CD8-positive, alpha-beta memory T cell (primary cell): ENCODE measurements around the gene HS6ST3. TPM values are rescaled to one million over a fixed set of nuclear protein-coding genes. Genes with fewer than 3 reads are reported as not detected.

Experiments
- CTCF ChIA-PET: fragments of 350-600 bp; sonication (Branson Sonifier 250); formaldehyde crosslinking; loops from one replicate; lab custom pipeline; 2021; ENCODE audit warnings: antibody characterized with exemption; lab: Charles Lee
- POLR2A ChIA-PET: fragments of 350-600 bp; sonication (Branson Sonifier 250); formaldehyde crosslinking; loops from one replicate; lab custom pipeline; 2021; ENCODE audit warnings: antibody characterized with exemption; lab: Charles Lee
- DNase-seq, 5 donors: peaks; one replicate each; pipeline versions ENCODE4 v3.0.0 to v3.0.0-alpha.2; 2020 to 2022; ENCODE audit warnings: mixed read lengths in 1 of 5
- H3K27ac ChIP-seq: one replicate; pipeline ENCODE4 v1.7.0; 2013; ENCODE audit warnings: low read depth, mild to moderate bottlenecking, low read length, moderate library complexity
- H3K27me3 ChIP-seq: 2 replicates; pipeline ENCODE4 v1.7.0; 2013; ENCODE audit warnings: low read length, mild to moderate bottlenecking; ENCODE audit not compliant: insufficient read depth, poor library complexity, severe bottlenecking
- H3K36me3 ChIP-seq: 2 replicates; pipeline ENCODE4 v1.7.0; 2013; ENCODE audit warnings: mild to moderate bottlenecking, low read length, moderate library complexity; ENCODE audit not compliant: insufficient read depth
- H3K4me1 ChIP-seq: 2 replicates; pipeline ENCODE4 v1.7.0; 2013; ENCODE audit warnings: mild to moderate bottlenecking, low read length, moderate library complexity; ENCODE audit not compliant: insufficient read depth
- H3K4me3 ChIP-seq: 2 replicates; pipeline ENCODE4 v1.7.0; 2013; ENCODE audit warnings: mild to moderate bottlenecking, low read length
- H3K9me3 ChIP-seq: 2 replicates; pipeline ENCODE4 v1.7.0; 2013; ENCODE audit warnings: mild to moderate bottlenecking, low read length
- H3K27ac Mint-ChIP-seq, 8 donors: one replicate each; pipeline ENCODE4 v1.8.0; 2020 to 2021; ENCODE audit warnings: mixed read lengths in 8 of 8, mild to moderate bottlenecking in 6 of 8, inconsistent platforms in 3 of 8, moderate library complexity in 3 of 8
- H3K27me3 Mint-ChIP-seq, 2 donors: one replicate each; pipeline ENCODE4 v1.8.0; 2020 to 2021; ENCODE audit warnings: mixed read lengths in 2 of 2, mild to moderate bottlenecking in 1 of 2, moderate library complexity in 1 of 2
- H3K36me3 Mint-ChIP-seq, 3 donors: one replicate each; pipeline ENCODE4 v1.8.0; 2020 to 2021; ENCODE audit warnings: mixed read lengths in 3 of 3, inconsistent platforms in 1 of 3, mild to moderate bottlenecking in 1 of 3
- H3K4me1 Mint-ChIP-seq, 3 donors: one replicate each; pipeline ENCODE4 v1.8.0; 2020 to 2021; ENCODE audit warnings: mixed read lengths in 3 of 3, inconsistent platforms in 1 of 3, mild to moderate bottlenecking in 1 of 3
- H3K4me3 Mint-ChIP-seq, 7 donors: one replicate each; pipeline ENCODE4 v1.8.0; 2020 to 2021; ENCODE audit warnings: mixed read lengths in 7 of 7, mild to moderate bottlenecking in 6 of 7, moderate library complexity in 4 of 7, inconsistent platforms in 2 of 7
- H3K9me3 Mint-ChIP-seq, 5 donors: one replicate each; pipeline ENCODE4 v1.8.0; 2020 to 2022; ENCODE audit warnings: mixed read lengths in 5 of 5, mild to moderate bottlenecking in 3 of 5, moderate library complexity in 2 of 5, inconsistent platforms in 1 of 5
- polyA plus RNA-seq: library from polyadenylated mRNA; unstranded; fragments of 300-500 nt; fragmentation: Illumina TruSeq; gene quantifications from one replicate; pipeline ENCODE4 v1.2.3, GENCODE V29; 2021
- total RNA-seq, 2 experiments: library from RNA; stranded (reverse); gene quantifications; one replicate each; pipeline ENCODE4 v1.2.3, GENCODE V29; 2021

Gene HS6ST3
- total and polyA plus RNA-seq, 3 experiments from 2014 or later, result not detected

- Mint-ChIP-seq H3K27ac (no peak overlapping the region), H3K9me3 (peaks cover 4 to 8% (median 7%) of the 10 kb centered on the region in 5 donors), H3K4me3 (no peak overlapping the region), H3K36me3 (no peaks in the 10 kb centered on the region), H3K4me1 (no peaks in the 10 kb centered on the region), H3K27me3 (no peaks in the 10 kb centered on the region)
- no peaks in the 10 kb centered on the region for H3K4me1 ChIP-seq
- CTCF ChIA-PET, result no interaction called here
- H3K4me3 ChIP-seq, result no peak overlapping the region
- H3K9me3 ChIP-seq, result no peaks in the 10 kb centered on the region
- no peak overlapping the region for H3K27ac ChIP-seq
- POLR2A ChIA-PET, result no interaction called here
- H3K36me3 ChIP-seq, result no peaks in the 10 kb centered on the region
- DNase-seq, result no peak
- H3K27me3 ChIP-seq, result no peaks in the 10 kb centered on the region
Observed at GRCh38 chr13:96299235-96299634, 209.3 kb downstream of the HS6ST3 start.

- POLR2A ChIA-PET, result no interaction called here
- no peaks in the 10 kb centered on the region for H3K4me1 Mint-ChIP-seq
Observed at GRCh38 chr13:96308568-96308967, 218.7 kb downstream of the HS6ST3 start.

GRCh38 chr13:96314974-96315373 lies 225.1 kb downstream of the HS6ST3 start:
- Histone ChIP-seq H3K36me3 (no peaks in the 10 kb centered on the region), H3K4me1 (no peaks in the 10 kb centered on the region), H3K27me3 (no peaks in the 10 kb centered on the region), H3K9me3 (no peaks in the 10 kb centered on the region), H3K27ac (no peak overlapping the region), H3K4me3 (no peak overlapping the region)
- no peak for DNase-seq
- Mint-ChIP-seq H3K27ac (no peak overlapping the region), H3K4me3 (no peak overlapping the region), H3K9me3 (peaks cover 0 to 11% (median 3%) of the 10 kb centered on the region in 5 donors), H3K4me1 (no peaks in the 10 kb centered on the region), H3K27me3 (no peaks in the 10 kb centered on the region), H3K36me3 (no peaks in the 10 kb centered on the region)
- POLR2A ChIA-PET, result no interaction called here
- CTCF ChIA-PET, result no interaction called here

More at GRCh38 chr13:96308568-96308967, 218.7 kb downstream of the HS6ST3 start:
- Histone ChIP-seq H3K4me3 (no peak overlapping the region), H3K27me3 (no peaks in the 10 kb centered on the region), H3K27ac (no peak overlapping the region), H3K36me3 (no peaks in the 10 kb centered on the region), H3K9me3 (no peaks in the 10 kb centered on the region), H3K4me1 (no peaks in the 10 kb centered on the region)
- CTCF ChIA-PET, result no interaction called here
- no peaks in the 10 kb centered on the region for H3K36me3 Mint-ChIP-seq
- no peak overlapping the region for H3K4me3 Mint-ChIP-seq
- H3K9me3 Mint-ChIP-seq, result peaks cover 0 to 11% (median 0%) of the 10 kb centered on the region in 5 donors
- H3K27ac Mint-ChIP-seq, result no peak overlapping the region
- DNase-seq, result no peak
- no peaks in the 10 kb centered on the region for H3K27me3 Mint-ChIP-seq

GRCh38 chr13:96338030-96338429 lies 248.1 kb downstream of the HS6ST3 start:
- Histone ChIP-seq H3K27me3 (no peaks in the 10 kb centered on the region), H3K4me1 (no peaks in the 10 kb centered on the region), H3K4me3 (no peak overlapping the region), H3K27ac (no peak overlapping the region), H3K36me3 (no peaks in the 10 kb centered on the region), H3K9me3 (no peaks in the 10 kb centered on the region)
- no peak for DNase-seq
- no peaks in the 10 kb centered on the region for H3K36me3 Mint-ChIP-seq
- H3K9me3 Mint-ChIP-seq, result peaks cover 0 to 10% (median 0%) of the 10 kb centered on the region in 5 donors
- H3K27ac Mint-ChIP-seq, result no peak overlapping the region
- ChIA-PET CTCF (no interaction called here), POLR2A (no interaction called here)
- no peaks in the 10 kb centered on the region for H3K4me1 Mint-ChIP-seq
- H3K4me3 Mint-ChIP-seq, result no peak overlapping the region
- H3K27me3 Mint-ChIP-seq, result no peaks in the 10 kb centered on the region

- H3K27ac ChIP-seq, result no peak overlapping the region
- DNase-seq, result no peak
- Mint-ChIP-seq H3K36me3 (no peaks in the 10 kb centered on the region), H3K4me1 (no peaks in the 10 kb centered on the region), H3K9me3 (peaks cover 0 to 3% (median 0%) of the 10 kb centered on the region in 5 donors), H3K27me3 (no peaks in the 10 kb centered on the region), H3K4me3 (no peak overlapping the region), H3K27ac (no peak overlapping the region)
- POLR2A ChIA-PET, result no interaction called here
- H3K4me1 ChIP-seq, result no peaks in the 10 kb centered on the region
- H3K4me3 ChIP-seq, result no peak overlapping the region
- no peaks in the 10 kb centered on the region for H3K9me3 ChIP-seq
- no peaks in the 10 kb centered on the region for H3K27me3 ChIP-seq
- CTCF ChIA-PET, result no interaction called here
- H3K36me3 ChIP-seq, result no peaks in the 10 kb centered on the region
Observed at GRCh38 chr13:96342286-96342685, 252.4 kb downstream of the HS6ST3 start.

GRCh38 chr13:96342852-96343465 lies 253.1 kb downstream of the HS6ST3 start:
- Mint-ChIP-seq H3K27ac (no peak overlapping the region), H3K9me3 (peaks cover 0 to 3% (median 2%) of the 10 kb centered on the region in 5 donors), H3K27me3 (no peaks in the 10 kb centered on the region), H3K4me3 (no peak overlapping the region), H3K36me3 (no peaks in the 10 kb centered on the region), H3K4me1 (no peaks in the 10 kb centered on the region)
- H3K4me3 ChIP-seq, result no peak overlapping the region
- no peaks in the 10 kb centered on the region for H3K27me3 ChIP-seq
- H3K27ac ChIP-seq, result no peak overlapping the region
- CTCF ChIA-PET, result no interaction called here
- H3K9me3 ChIP-seq, result no peaks in the 10 kb centered on the region
- no peaks in the 10 kb centered on the region for H3K36me3 ChIP-seq
- POLR2A ChIA-PET, result no interaction called here
- H3K4me1 ChIP-seq, result no peaks in the 10 kb centered on the region
- DNase-seq, result no peak

- Histone ChIP-seq H3K4me3 (no peak overlapping the region), H3K4me1 (no peaks in the 10 kb centered on the region), H3K27me3 (no peaks in the 10 kb centered on the region), H3K36me3 (no peaks in the 10 kb centered on the region), H3K27ac (no peak overlapping the region), H3K9me3 (no peaks in the 10 kb centered on the region)
- DNase-seq, result no peak
- POLR2A ChIA-PET, result no interaction called here
- Mint-ChIP-seq H3K27ac (peak overlapping the region in 1 of 8 donors; percentile 61), H3K4me3 (no peak overlapping the region), H3K27me3 (no peaks in the 10 kb centered on the region), H3K9me3 (peaks cover 0 to 5% (median 2%) of the 10 kb centered on the region in 5 donors), H3K36me3 (no peaks in the 10 kb centered on the region), H3K4me1 (no peaks in the 10 kb centered on the region)
- CTCF ChIA-PET, result no interaction called here
Observed at GRCh38 chr13:96346921-96347320, 257.0 kb downstream of the HS6ST3 start.

GRCh38 chr13:96373597-96373996 lies 283.7 kb downstream of the HS6ST3 start:
- no peaks in the 10 kb centered on the region for H3K4me1 Mint-ChIP-seq
- H3K27ac Mint-ChIP-seq, result no peak overlapping the region
- Histone ChIP-seq H3K4me1 (no peaks in the 10 kb centered on the region), H3K27ac (no peak overlapping the region), H3K27me3 (no peaks in the 10 kb centered on the region), H3K9me3 (no peaks in the 10 kb centered on the region), H3K36me3 (no peaks in the 10 kb centered on the region), H3K4me3 (no peak overlapping the region)
- no peak for DNase-seq
- CTCF ChIA-PET, result no interaction called here
- POLR2A ChIA-PET, result no interaction called here
- peaks cover 0 to 13% (median 6%) of the 10 kb centered on the region in 5 donors for H3K9me3 Mint-ChIP-seq
- H3K36me3 Mint-ChIP-seq, result no peaks in the 10 kb centered on the region
- no peak overlapping the region for H3K4me3 Mint-ChIP-seq
- no peaks in the 10 kb centered on the region for H3K27me3 Mint-ChIP-seq
